C4-2B (cell line): ENCODE measurements around the gene HIF1A.
"Not testable (repeated sequence)": the region's sequence is repeated elsewhere in the genome, so short reads cannot be mapped to it uniquely, and the experiment has no call there.

Source experiments
- CTCF ChIP-seq: fragments of 450-650 bp; conservative IDR thresholded peaks from 2 replicates; pipeline ENCODE4 v1.5.1; 2017; ENCODE audit warnings: mild to moderate bottlenecking
- ZFX ChIP-seq: fragments of 450-650 bp; IDR thresholded peaks from 2 replicates; pipeline ENCODE4 v1.6.1; 2017

DNA sequence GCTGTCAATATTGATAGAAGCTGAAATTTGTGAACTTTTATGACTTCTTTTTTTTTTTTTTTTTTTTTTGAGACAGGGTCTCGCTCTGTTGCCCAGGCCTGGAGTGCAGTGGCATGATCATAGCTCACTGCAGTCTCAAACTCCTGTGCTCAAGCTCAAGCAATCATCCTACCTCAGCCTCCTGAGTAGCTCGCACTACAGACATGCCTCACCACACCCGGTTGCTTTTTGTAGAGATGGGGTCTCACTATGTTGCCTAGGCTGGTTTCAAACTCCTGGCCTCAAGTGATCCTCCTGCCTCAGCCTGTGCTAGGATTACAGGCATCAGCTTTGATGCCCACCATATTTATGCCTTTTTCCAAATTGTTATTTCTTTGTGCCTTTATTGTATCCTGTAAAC lies 51.0 kb downstream of the HIF1A start:
- not testable (repeated sequence) for TF ChIP-seq CTCF, ZFX
